GM12878 (cell line): ENCODE data around the gene GLB1L2. TPM values are rescaled to one million over a fixed set of nuclear protein-coding genes. Genes with fewer than 3 reads are reported as not detected.
A peak's percentile ranks its signal among the peaks of the same experiment; 100 is the strongest.

Experiments used
- BCL11A ChIP-seq: IDR thresholded peaks from 2 replicates; pipeline ENCODE4 v1.6.1; 2011; ENCODE audit warnings: low read depth, low read length
- CREM ChIP-seq: IDR thresholded peaks from 2 replicates; pipeline ENCODE4 v1.6.1; 2014; ENCODE audit warnings: antibody characterized with exemption, low read depth
- EP300 ChIP-seq, 2 experiments: fragments of 150-350 bp in 1 of 2; IDR thresholded peaks; 2 replicates each; pipeline ENCODE4 v1.6.1; 2011 to 2012; ENCODE audit warnings: low read depth in 2 of 2, low read length in 2 of 2, borderline replicate concordance in 1 of 2, improper control_type of control experiment in 1 of 2, inconsistent platforms in 1 of 2; ENCODE audit not compliant: control insufficient read depth in 1 of 2
- FOXM1 ChIP-seq: IDR thresholded peaks from 2 replicates; pipeline ENCODE4 v1.6.1; 2012; ENCODE audit warnings: low read depth, mild to moderate bottlenecking, inconsistent platforms, low read length, moderate library complexity
- HDAC6 ChIP-seq: fragments of 200-600 bp; sonication (generic); IDR thresholded peaks from one replicate; pipeline ENCODE4 v1.8.0; 2017; ENCODE audit warnings: antibody characterized with exemption; ENCODE audit not compliant: unreplicated experiment
- IKZF2 ChIP-seq, 2 experiments: fragments of 450-650 bp; IDR thresholded peaks; 2 replicates each; pipeline ENCODE4 v1.6.1; 2017; ENCODE audit warnings: mild to moderate bottlenecking in 2 of 2, moderate library complexity in 2 of 2
- PML ChIP-seq: IDR thresholded peaks from 2 replicates; pipeline ENCODE4 v1.6.1; 2012; ENCODE audit warnings: low read length, inconsistent platforms
- SIN3A ChIP-seq: IDR thresholded peaks from 2 replicates; pipeline ENCODE4 v1.6.1; 2012; ENCODE audit warnings: low read depth, low read length, improper control_type of control experiment
- SP1 ChIP-seq: IDR thresholded peaks from one replicate; pipeline ENCODE4 v1.6.1; 2011; ENCODE audit warnings: low read depth, low read length
- SUZ12 ChIP-seq: fragments of 200-600 bp; sonication (generic); IDR thresholded peaks from one replicate; pipeline ENCODE4 v1.6.1; 2018; ENCODE audit warnings: antibody characterized with exemption, mild to moderate bottlenecking; ENCODE audit not compliant: unreplicated experiment
- TCF12 ChIP-seq: IDR thresholded peaks from 2 replicates; pipeline ENCODE4 v1.6.1; 2011; ENCODE audit warnings: low read depth, mild to moderate bottlenecking, low read length
- ZNF207 ChIP-seq: fragments of 450-650 bp; IDR thresholded peaks from 2 replicates; pipeline ENCODE4 v1.6.1; 2014; ENCODE audit warnings: antibody characterized with exemption, mild to moderate bottlenecking, borderline replicate concordance
- polyA plus RNA-seq, 11 experiments: library from polyadenylated mRNA; depleted of rRNA in 4 of 11; unstranded in 6 of 11; stranded (reverse) in 5 of 11; fragments of >200 nt; fragmentation: Nextera tagmentation in 4 of 11; fragmentation: Illumina TruSeq in 1 of 11; extraction: Ambion mirVana in 4 of 11; extraction: Trizol in 1 of 11; gene quantifications; 1 replicate in 1 of 11; 2 replicates in 10 of 11; pipeline versions ENCODE4 v1.2.1 to v1.2.3, GENCODE V29; 2011 to 2016; ENCODE audit warnings: inconsistent platforms in 2 of 11, missing spikeins in 2 of 11, low read depth in 1 of 11
- total RNA-seq, 4 experiments: library from RNA; depleted of rRNA in 3 of 4; stranded (reverse); fragments of >200 nt in 3 of 4; fragmentation: Illumina TruSeq in 1 of 4; extraction: Trizol in 1 of 4; gene quantifications; 2 replicates each; pipeline versions ENCODE4 v1.2.1 to v1.2.3, GENCODE V29; 2013 to 2021
- TF ChIP-seq, protein P1 (sequence below): fragments of 450-650 bp; IDR thresholded peaks from 2 replicates; pipeline ENCODE4 v1.6.1; 2018; ENCODE audit warnings: borderline replicate concordance, mild to moderate bottlenecking; ENCODE audit not compliant: partially characterized antibody

Gene GLB1L2
- total and polyA plus RNA-seq, 10 of the 15 experiments (the other 5 are each of a cell fraction or from before 2014, with no cell fraction given) = 0.04 to 0.85 (median 0.49) TPM

- no peak for TF ChIP-seq ZNF207
- peak; percentile 79 for TF ChIP-seq CREM
- peak in 1 of 2 experiments; percentile 28; a peak in 1 of 4 replicates for TF ChIP-seq IKZF2 (IDR thresholded peaks at IDR 0.05)
- no peak for TF ChIP-seq HDAC6
- TF ChIP-seq, protein P1, sequence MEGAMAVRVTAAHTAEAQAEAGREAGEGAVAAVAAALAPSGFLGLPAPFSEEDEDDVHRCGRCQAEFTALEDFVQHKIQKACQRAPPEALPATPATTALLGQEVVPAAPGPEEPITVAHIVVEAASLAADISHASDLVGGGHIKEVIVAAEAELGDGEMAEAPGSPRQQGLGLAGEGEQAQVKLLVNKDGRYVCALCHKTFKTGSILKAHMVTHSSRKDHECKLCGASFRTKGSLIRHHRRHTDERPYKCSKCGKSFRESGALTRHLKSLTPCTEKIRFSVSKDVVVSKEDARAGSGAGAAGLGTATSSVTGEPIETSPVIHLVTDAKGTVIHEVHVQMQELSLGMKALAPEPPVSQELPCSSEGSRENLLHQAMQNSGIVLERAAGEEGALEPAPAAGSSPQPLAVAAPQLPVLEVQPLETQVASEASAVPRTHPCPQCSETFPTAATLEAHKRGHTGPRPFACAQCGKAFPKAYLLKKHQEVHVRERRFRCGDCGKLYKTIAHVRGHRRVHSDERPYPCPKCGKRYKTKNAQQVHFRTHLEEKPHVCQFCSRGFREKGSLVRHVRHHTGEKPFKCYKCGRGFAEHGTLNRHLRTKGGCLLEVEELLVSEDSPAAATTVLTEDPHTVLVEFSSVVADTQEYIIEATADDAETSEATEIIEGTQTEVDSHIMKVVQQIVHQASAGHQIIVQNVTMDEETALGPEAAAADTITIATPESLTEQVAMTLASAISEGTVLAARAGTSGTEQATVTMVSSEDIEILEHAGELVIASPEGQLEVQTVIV = no peak
- peak; percentile 21 for TF ChIP-seq SP1
- TF ChIP-seq PML = no peak
- no peak for TF ChIP-seq SIN3A
- TF ChIP-seq EP300 (IDR thresholded peaks at IDR 0.05; ENCODE audit: borderline replicate concordance in 1 of 2, control insufficient read depth in 1 of 2, low read depth in 2 of 2, low read length in 2 of 2) = peak; percentile 22 to 71; a peak in 2 of 4 replicates
- TF ChIP-seq BCL11A = peak; percentile 88
- TF ChIP-seq TCF12 = 0 out of 2 replicates have a peak, but pooled peaks have one; percentile 6
- peak; percentile 68; the same call in 1 of the 2 replicates for TF ChIP-seq FOXM1
- no peak for TF ChIP-seq SUZ12
Observed at GRCh38 chr11:134350381-134350780, 18.6 kb downstream of the GLB1L2 start (continued).
